Measurements from ENCODE around the gene OLAH. TPM values are rescaled to one million over a fixed set of nuclear protein-coding genes. Genes with fewer than 3 reads are reported as not detected.
"Not testable (repeated sequence)": the region's sequence is repeated elsewhere in the genome, so short reads cannot be mapped to it uniquely, and the experiment has no call there.

The OLAH gene
- total RNA-seq, result under 1 TPM in 1 of 2 donors, not detected in 1; 0.42 TPM
- polyA plus RNA-seq, result under 1 TPM in 1 of 2 donors, not detected in 1; 0.25 TPM

GRCh38 chr10:15043674-15044073 lies at the start of gene OLAH:
Gene OLAH (plus strand): TSS chr10:15043943. CDS start chr10:15047289, 3,346 bp downstream.
- no peak within 1 kb of the TSS for H3K4me3 ChIP-seq (ENCODE audit: low read depth in 1 of 3, low read length in 3 of 3)
- WGBS, result 89% methylated on average over 1 of the region's 1 CpG
- H3K9me3 ChIP-seq (ENCODE audit: control insufficient read depth in 4 of 4, low read length in 3 of 4), result no peaks in the 10 kb centered on the region
- DNase-seq (ENCODE audit: low spot score), result no peak
- H3K9ac ChIP-seq (ENCODE audit: low read depth in 1 of 2, low read length in 2 of 2), result no peak within 1 kb of the TSS
- H3K4me1 ChIP-seq (ENCODE audit: control insufficient read depth in 4 of 4, insufficient read depth in 4 of 4, low read length in 3 of 4), result peaks cover 0 to 1% (median 0%) of the 10 kb centered on the region in 4 donors
- no peaks in the 10 kb centered on the region for H3K27me3 ChIP-seq (ENCODE audit: control insufficient read depth in 4 of 4, insufficient read depth in 4 of 4, low read length in 3 of 4)
- no peaks in the 10 kb centered on the region for H3K36me3 ChIP-seq (ENCODE audit: control insufficient read depth in 4 of 4, insufficient read depth in 3 of 4, low read depth in 1 of 4, low read length in 3 of 4)
- TF ChIP-seq MAX (IDR thresholded peaks at IDR 0.05), result no peak
- TF ChIP-seq JUND (IDR thresholded peaks at IDR 0.05), result no peak
- TF ChIP-seq FOXA1 (IDR thresholded peaks at IDR 0.05), result no peak
- no peak for TF ChIP-seq REST (IDR thresholded peaks at IDR 0.05)
- TF ChIP-seq, protein P1, sequence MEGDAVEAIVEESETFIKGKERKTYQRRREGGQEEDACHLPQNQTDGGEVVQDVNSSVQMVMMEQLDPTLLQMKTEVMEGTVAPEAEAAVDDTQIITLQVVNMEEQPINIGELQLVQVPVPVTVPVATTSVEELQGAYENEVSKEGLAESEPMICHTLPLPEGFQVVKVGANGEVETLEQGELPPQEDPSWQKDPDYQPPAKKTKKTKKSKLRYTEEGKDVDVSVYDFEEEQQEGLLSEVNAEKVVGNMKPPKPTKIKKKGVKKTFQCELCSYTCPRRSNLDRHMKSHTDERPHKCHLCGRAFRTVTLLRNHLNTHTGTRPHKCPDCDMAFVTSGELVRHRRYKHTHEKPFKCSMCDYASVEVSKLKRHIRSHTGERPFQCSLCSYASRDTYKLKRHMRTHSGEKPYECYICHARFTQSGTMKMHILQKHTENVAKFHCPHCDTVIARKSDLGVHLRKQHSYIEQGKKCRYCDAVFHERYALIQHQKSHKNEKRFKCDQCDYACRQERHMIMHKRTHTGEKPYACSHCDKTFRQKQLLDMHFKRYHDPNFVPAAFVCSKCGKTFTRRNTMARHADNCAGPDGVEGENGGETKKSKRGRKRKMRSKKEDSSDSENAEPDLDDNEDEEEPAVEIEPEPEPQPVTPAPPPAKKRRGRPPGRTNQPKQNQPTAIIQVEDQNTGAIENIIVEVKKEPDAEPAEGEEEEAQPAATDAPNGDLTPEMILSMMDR (IDR thresholded peaks at IDR 0.05; ENCODE audit: low read depth, low read length, missing input control), result no peak
- TF ChIP-seq TAF1 (conservative IDR thresholded peaks at IDR 0.05), result no peak
- no peak for TF ChIP-seq YY1 (IDR thresholded peaks at IDR 0.05)
- no peak for TF ChIP-seq EGR1 (IDR thresholded peaks at IDR 0.05; ENCODE audit: low read depth in 2 of 2)
- no peak for TF ChIP-seq GABPA (IDR thresholded peaks at IDR 0.05 in 1 of 2, conservative IDR thresholded peaks at IDR 0.05 in 1 of 2)
- no peak for TF ChIP-seq SP1 (IDR thresholded peaks at IDR 0.05)
- TF ChIP-seq, protein P2, sequence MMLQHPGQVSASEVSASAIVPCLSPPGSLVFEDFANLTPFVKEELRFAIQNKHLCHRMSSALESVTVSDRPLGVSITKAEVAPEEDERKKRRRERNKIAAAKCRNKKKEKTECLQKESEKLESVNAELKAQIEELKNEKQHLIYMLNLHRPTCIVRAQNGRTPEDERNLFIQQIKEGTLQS (IDR thresholded peaks at IDR 0.05), result no peak
- no peak for TF ChIP-seq RXRA (IDR thresholded peaks at IDR 0.05)
- no peak for TF ChIP-seq HNF4G (IDR thresholded peaks at IDR 0.05)
- no peak within 1 kb of the TSS for H3K27ac ChIP-seq (ENCODE audit: low read depth in 1 of 2, low read length in 2 of 2)

- Histone ChIP-seq H3K9ac (ENCODE audit: low read depth in 1 of 2, low read length in 2 of 2) (no peak overlapping the region), H3K27ac (ENCODE audit: low read depth in 1 of 2, low read length in 2 of 2) (no peak overlapping the region), H3K4me3 (ENCODE audit: low read depth in 1 of 3, low read length in 3 of 3) (no peak overlapping the region), H3K36me3 (ENCODE audit: control insufficient read depth in 4 of 4, insufficient read depth in 3 of 4, low read depth in 1 of 4, low read length in 3 of 4) (no peaks in the 10 kb centered on the region), H3K27me3 (ENCODE audit: control insufficient read depth in 4 of 4, insufficient read depth in 4 of 4, low read length in 3 of 4) (no peaks in the 10 kb centered on the region), H3K4me1 (ENCODE audit: control insufficient read depth in 4 of 4, insufficient read depth in 4 of 4, low read length in 3 of 4) (no peaks in the 10 kb centered on the region), H3K9me3 (ENCODE audit: control insufficient read depth in 4 of 4, low read length in 3 of 4) (no peaks in the 10 kb centered on the region)
- 72% methylated on average over 50 of the region's 50 CpGs for WGBS
- DNase-seq (ENCODE audit: low spot score), result no peak
- TF ChIP-seq REST (IDR thresholded peaks at IDR 0.05), result no peak
- TF ChIP-seq HNF4A (conservative IDR thresholded peaks at IDR 0.05), result no peak
- TF ChIP-seq, protein P1 (IDR thresholded peaks at IDR 0.05; ENCODE audit: low read depth, low read length, missing input control), result no peak
- TF ChIP-seq MAX (IDR thresholded peaks at IDR 0.05), result no peak
- no peak for TF ChIP-seq SP1 (IDR thresholded peaks at IDR 0.05)
- no peak for TF ChIP-seq EGR1 (IDR thresholded peaks at IDR 0.05; ENCODE audit: low read depth in 2 of 2)
Observed at GRCh38 chr10:14995964-14996565, 47.7 kb upstream of the OLAH start.

DNA sequence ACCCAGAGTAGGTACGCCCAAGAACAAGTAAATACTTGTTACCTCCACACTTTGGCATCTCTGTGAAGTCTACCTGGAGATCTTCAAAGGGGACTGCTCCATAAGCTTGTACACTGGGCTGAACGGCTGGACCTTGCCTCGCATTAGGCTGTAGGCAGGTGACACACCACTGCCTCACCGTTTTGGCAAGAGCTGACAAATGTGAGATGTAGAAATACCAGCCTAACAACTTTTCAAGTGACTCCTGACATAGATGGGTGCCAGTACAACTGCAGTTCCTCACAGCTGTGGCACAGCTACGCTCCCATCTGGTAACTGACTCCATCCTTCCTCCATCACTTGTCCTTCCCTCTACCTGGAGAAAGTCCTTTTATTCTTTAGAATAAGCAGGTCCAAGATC lies 30.2 kb upstream of the OLAH start:
- not testable (repeated sequence) for DNase-seq (ENCODE audit: low spot score); H3K27ac ChIP-seq (ENCODE audit: low read depth in 1 of 2, low read length in 2 of 2); H3K4me1 ChIP-seq (ENCODE audit: control insufficient read depth in 4 of 4, insufficient read depth in 4 of 4, low read length in 3 of 4); H3K9me3 ChIP-seq (ENCODE audit: control insufficient read depth in 4 of 4, low read length in 3 of 4); H3K36me3 ChIP-seq (ENCODE audit: control insufficient read depth in 4 of 4, insufficient read depth in 3 of 4, low read depth in 1 of 4, low read length in 3 of 4); H3K4me3 ChIP-seq (ENCODE audit: low read depth in 1 of 3, low read length in 3 of 3); H3K9ac ChIP-seq (ENCODE audit: low read depth in 1 of 2, low read length in 2 of 2); H3K27me3 ChIP-seq (ENCODE audit: control insufficient read depth in 4 of 4, insufficient read depth in 4 of 4, low read length in 3 of 4)
- WGBS, result 58% methylated on average over 5 of the region's 5 CpGs
